ENCODE data around the gene SPAG6. TPM values are rescaled to one million over a fixed set of nuclear protein-coding genes. Genes with fewer than 3 reads are reported as not detected.

SPAG6 gene
- total and polyA plus RNA-seq, 9 of the 15 experiments (the other 6 are each of a cell fraction or from before 2014, with no cell fraction given) = 3.5 to 23.1 (median 11.8) TPM

DNA sequence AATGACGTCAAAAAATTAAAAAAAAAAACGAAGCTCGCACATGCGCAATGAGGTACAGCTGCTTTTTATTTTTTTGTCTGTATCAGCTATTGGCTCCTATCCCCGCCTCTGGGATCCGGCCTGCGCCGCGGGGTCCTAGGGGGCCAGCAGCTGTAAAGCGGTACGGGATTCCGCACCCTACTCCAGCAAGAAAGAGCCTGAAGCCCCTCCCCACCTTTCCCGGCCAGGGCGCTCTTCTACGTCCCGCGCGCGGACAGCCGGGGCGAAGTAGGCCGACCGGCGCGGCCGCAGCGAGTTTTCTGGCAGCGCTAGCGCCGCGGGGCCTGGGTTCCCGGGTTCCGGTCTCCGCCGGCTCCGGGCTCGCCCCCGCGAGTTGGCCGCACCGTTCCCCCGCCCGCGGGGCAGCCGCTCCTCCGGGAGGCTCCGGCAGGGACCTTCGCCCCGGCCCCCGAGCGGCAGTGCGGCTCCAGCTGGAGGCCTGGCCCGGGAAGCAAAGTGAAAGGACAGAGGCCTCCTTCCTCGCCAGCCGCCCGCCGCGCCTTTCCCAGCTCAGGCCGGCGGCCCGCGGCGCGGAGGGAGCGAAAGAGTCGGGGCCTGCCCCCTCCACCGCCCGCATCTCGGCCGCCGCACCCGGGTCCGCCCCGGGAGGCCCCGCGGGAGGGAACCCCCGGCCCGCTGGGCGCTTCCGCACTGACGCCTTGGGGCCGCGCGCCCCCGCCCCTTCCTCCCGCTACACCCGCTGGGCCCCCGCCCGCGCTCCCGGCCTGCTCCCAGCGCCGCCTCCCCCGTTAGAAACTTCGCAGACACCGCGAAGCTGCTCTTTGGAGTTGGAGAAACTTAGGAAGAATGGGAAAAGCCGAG is 4.7 kb upstream of the SPAG6 start (continued):
- TF ChIP-seq, protein P1, sequence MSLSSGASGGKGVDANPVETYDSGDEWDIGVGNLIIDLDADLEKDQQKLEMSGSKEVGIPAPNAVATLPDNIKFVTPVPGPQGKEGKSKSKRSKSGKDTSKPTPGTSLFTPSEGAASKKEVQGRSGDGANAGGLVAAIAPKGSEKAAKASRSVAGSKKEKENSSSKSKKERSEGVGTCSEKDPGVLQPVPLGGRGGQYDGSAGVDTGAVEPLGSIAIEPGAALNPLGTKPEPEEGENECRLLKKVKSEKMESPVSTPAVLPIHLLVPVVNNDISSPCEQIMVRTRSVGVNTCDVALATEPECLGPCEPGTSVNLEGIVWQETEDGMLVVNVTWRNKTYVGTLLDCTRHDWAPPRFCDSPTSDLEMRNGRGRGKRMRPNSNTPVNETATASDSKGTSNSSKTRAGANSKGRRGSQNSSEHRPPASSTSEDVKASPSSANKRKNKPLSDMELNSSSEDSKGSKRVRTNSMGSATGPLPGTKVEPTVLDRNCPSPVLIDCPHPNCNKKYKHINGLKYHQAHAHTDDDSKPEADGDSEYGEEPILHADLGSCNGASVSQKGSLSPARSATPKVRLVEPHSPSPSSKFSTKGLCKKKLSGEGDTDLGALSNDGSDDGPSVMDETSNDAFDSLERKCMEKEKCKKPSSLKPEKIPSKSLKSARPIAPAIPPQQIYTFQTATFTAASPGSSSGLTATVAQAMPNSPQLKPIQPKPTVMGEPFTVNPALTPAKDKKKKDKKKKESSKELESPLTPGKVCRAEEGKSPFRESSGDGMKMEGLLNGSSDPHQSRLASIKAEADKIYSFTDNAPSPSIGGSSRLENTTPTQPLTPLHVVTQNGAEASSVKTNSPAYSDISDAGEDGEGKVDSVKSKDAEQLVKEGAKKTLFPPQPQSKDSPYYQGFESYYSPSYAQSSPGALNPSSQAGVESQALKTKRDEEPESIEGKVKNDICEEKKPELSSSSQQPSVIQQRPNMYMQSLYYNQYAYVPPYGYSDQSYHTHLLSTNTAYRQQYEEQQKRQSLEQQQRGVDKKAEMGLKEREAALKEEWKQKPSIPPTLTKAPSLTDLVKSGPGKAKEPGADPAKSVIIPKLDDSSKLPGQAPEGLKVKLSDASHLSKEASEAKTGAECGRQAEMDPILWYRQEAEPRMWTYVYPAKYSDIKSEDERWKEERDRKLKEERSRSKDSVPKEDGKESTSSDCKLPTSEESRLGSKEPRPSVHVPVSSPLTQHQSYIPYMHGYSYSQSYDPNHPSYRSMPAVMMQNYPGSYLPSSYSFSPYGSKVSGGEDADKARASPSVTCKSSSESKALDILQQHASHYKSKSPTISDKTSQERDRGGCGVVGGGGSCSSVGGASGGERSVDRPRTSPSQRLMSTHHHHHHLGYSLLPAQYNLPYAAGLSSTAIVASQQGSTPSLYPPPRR (CRISPR knock-in tag; IDR thresholded peaks at IDR 0.05; ENCODE audit: borderline replicate concordance) = no peak
- TF ChIP-seq NONO (IDR thresholded peaks at IDR 0.05; ENCODE audit: low read depth in 2 of 2, low read length in 1 of 2) = peak; percentile 16 to 74; a peak in 2 of 4 replicates
- no peak for TF ChIP-seq SREBF1 (IDR thresholded peaks at IDR 0.05; ENCODE audit: borderline replicate concordance, low read depth, low read length)
- peak; percentile 97 for TF ChIP-seq ZFX (CRISPR knock-in tag; IDR thresholded peaks at IDR 0.05)
- TF ChIP-seq HSF4 (CRISPR knock-in tag; IDR thresholded peaks at IDR 0.05; ENCODE audit: borderline replicate concordance) = no peak
- TF ChIP-seq JUND (IDR thresholded peaks at IDR 0.05; ENCODE audit: borderline replicate concordance, low read depth, low read length) = peak; percentile 64; the same call in 1 of the 2 replicates
- TF ChIP-seq JUND (tag; IDR thresholded peaks at IDR 0.05; ENCODE audit: borderline replicate concordance, low read depth, low read length) = peak; percentile 75; the same call in 1 of the 3 replicates
- TF ChIP-seq, protein P2, sequence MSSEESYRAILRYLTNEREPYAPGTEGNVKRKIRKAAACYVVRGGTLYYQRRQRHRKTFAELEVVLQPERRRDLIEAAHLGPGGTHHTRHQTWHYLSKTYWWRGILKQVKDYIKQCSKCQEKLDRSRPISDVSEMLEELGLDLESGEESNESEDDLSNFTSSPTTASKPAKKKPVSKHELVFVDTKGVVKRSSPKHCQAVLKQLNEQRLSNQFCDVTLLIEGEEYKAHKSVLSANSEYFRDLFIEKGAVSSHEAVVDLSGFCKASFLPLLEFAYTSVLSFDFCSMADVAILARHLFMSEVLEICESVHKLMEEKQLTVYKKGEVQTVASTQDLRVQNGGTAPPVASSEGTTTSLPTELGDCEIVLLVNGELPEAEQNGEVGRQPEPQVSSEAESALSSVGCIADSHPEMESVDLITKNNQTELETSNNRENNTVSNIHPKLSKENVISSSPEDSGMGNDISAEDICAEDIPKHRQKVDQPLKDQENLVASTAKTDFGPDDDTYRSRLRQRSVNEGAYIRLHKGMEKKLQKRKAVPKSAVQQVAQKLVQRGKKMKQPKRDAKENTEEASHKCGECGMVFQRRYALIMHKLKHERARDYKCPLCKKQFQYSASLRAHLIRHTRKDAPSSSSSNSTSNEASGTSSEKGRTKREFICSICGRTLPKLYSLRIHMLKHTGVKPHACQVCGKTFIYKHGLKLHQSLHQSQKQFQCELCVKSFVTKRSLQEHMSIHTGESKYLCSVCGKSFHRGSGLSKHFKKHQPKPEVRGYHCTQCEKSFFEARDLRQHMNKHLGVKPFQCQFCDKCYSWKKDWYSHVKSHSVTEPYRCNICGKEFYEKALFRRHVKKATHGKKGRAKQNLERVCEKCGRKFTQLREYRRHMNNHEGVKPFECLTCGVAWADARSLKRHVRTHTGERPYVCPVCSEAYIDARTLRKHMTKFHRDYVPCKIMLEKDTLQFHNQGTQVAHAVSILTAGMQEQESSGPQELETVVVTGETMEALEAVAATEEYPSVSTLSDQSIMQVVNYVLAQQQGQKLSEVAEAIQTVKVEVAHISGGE (CRISPR knock-in tag; IDR thresholded peaks at IDR 0.05) = peak in 1 of 3 experiments; percentile 43; a peak in 1 of 6 replicates
- TF ChIP-seq XRCC5 (IDR thresholded peaks at IDR 0.05; ENCODE audit: low read depth, low read length) = no peak; the same call in 1 of the 2 replicates
- no peak for TF ChIP-seq ZNF146 (CRISPR knock-in tag; IDR thresholded peaks at IDR 0.05; ENCODE audit: unreplicated experiment)
- TF ChIP-seq, protein P3, sequence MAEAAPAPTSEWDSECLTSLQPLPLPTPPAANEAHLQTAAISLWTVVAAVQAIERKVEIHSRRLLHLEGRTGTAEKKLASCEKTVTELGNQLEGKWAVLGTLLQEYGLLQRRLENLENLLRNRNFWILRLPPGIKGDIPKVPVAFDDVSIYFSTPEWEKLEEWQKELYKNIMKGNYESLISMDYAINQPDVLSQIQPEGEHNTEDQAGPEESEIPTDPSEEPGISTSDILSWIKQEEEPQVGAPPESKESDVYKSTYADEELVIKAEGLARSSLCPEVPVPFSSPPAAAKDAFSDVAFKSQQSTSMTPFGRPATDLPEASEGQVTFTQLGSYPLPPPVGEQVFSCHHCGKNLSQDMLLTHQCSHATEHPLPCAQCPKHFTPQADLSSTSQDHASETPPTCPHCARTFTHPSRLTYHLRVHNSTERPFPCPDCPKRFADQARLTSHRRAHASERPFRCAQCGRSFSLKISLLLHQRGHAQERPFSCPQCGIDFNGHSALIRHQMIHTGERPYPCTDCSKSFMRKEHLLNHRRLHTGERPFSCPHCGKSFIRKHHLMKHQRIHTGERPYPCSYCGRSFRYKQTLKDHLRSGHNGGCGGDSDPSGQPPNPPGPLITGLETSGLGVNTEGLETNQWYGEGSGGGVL (CRISPR knock-in tag; IDR thresholded peaks at IDR 0.05) = no peak
- peak; percentile 90 for TF ChIP-seq POLR2G (IDR thresholded peaks at IDR 0.05; ENCODE audit: low read depth, low read length)
- TF ChIP-seq ZNF79 (CRISPR knock-in tag; IDR thresholded peaks at IDR 0.05; ENCODE audit: low read depth) = no peak
- peak; percentile 64 for TF ChIP-seq GABPA (tag; conservative IDR thresholded peaks at IDR 0.05; ENCODE audit: low read depth)
